ENCODE measurements around the gene PRKAR2A. TPM values are rescaled to one million over a fixed set of nuclear protein-coding genes. Genes with fewer than 3 reads are reported as not detected.

Gene PRKAR2A
- polyA plus RNA-seq, 1 donor from 2014 or later: 26.1 TPM

- TF ChIP-seq TAF1 (IDR thresholded peaks at IDR 0.05; ENCODE audit: low read depth) (no peak), EZH2 (IDR thresholded peaks at IDR 0.05; ENCODE audit: borderline replicate concordance, insufficient read depth, low read length, poor library complexity, severe bottlenecking) (no peak), POLR2AphosphoS5 (IDR thresholded peaks at IDR 0.05) (no peak), SMC3 (conservative IDR thresholded peaks at IDR 0.05; ENCODE audit: poor library complexity) (no peak), CTCF (IDR thresholded peaks at IDR 0.05; ENCODE audit: poor library complexity, severe bottlenecking) (no peak), EP300 (conservative IDR thresholded peaks at IDR 0.05; ENCODE audit: poor library complexity, severe bottlenecking) (no peak), MXI1 (conservative IDR thresholded peaks at IDR 0.05; ENCODE audit: poor library complexity, severe bottlenecking) (no peak), RAD21 (conservative IDR thresholded peaks at IDR 0.05) (no peak)
- TF ChIP-seq, protein P1, sequence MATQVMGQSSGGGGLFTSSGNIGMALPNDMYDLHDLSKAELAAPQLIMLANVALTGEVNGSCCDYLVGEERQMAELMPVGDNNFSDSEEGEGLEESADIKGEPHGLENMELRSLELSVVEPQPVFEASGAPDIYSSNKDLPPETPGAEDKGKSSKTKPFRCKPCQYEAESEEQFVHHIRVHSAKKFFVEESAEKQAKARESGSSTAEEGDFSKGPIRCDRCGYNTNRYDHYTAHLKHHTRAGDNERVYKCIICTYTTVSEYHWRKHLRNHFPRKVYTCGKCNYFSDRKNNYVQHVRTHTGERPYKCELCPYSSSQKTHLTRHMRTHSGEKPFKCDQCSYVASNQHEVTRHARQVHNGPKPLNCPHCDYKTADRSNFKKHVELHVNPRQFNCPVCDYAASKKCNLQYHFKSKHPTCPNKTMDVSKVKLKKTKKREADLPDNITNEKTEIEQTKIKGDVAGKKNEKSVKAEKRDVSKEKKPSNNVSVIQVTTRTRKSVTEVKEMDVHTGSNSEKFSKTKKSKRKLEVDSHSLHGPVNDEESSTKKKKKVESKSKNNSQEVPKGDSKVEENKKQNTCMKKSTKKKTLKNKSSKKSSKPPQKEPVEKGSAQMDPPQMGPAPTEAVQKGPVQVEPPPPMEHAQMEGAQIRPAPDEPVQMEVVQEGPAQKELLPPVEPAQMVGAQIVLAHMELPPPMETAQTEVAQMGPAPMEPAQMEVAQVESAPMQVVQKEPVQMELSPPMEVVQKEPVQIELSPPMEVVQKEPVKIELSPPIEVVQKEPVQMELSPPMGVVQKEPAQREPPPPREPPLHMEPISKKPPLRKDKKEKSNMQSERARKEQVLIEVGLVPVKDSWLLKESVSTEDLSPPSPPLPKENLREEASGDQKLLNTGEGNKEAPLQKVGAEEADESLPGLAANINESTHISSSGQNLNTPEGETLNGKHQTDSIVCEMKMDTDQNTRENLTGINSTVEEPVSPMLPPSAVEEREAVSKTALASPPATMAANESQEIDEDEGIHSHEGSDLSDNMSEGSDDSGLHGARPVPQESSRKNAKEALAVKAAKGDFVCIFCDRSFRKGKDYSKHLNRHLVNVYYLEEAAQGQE (IDR thresholded peaks at IDR 0.05; ENCODE audit: borderline replicate concordance): no peak
- no peak overlapping the region for H3K27ac ChIP-seq (ENCODE audit: low read length)
- no peaks in the 10 kb centered on the region for H3K36me3 ChIP-seq (ENCODE audit: insufficient read depth, low read length)
- H3K4me3 ChIP-seq (ENCODE audit: low read length): no peak overlapping the region
- H3F3A ChIP-seq (ENCODE audit: insufficient read depth, low read length, poor library complexity, severe bottlenecking): no peaks in the 10 kb centered on the region
- no peaks in the 10 kb centered on the region for H3K9me3 ChIP-seq (ENCODE audit: low read length)
- no peaks in the 10 kb centered on the region for H3K27me3 ChIP-seq (ENCODE audit: insufficient read depth, low read depth, low read length)
- H4K20me1 ChIP-seq (ENCODE audit: insufficient read depth): no peaks in the 10 kb centered on the region
- no peaks in the 10 kb centered on the region for H3K79me2 ChIP-seq (replicated peaks; ENCODE audit: insufficient read depth, low read length)
- H2AFZ ChIP-seq (ENCODE audit: low read depth, low read length): no peak overlapping the region
- H3K4me2 ChIP-seq (ENCODE audit: low read length): no peak overlapping the region
- H3K9me2 ChIP-seq (ENCODE audit: insufficient read depth, low read length): no peaks in the 10 kb centered on the region
- no peak overlapping the region for H3K9ac ChIP-seq (ENCODE audit: low read length)
Measured at GRCh38 chr3:48759071-48759470, 88.6 kb downstream of the PRKAR2A start.

- Histone ChIP-seq H2AFZ (ENCODE audit: low read depth, low read length) (no peak overlapping the region), H3K9ac (ENCODE audit: low read length) (no peak overlapping the region), H3K36me3 (ENCODE audit: insufficient read depth, low read length) (no peaks in the 10 kb centered on the region), H3F3A (ENCODE audit: insufficient read depth, low read length, poor library complexity, severe bottlenecking) (no peaks in the 10 kb centered on the region), H3K9me3 (ENCODE audit: low read length) (no peaks in the 10 kb centered on the region), H3K4me2 (ENCODE audit: low read length) (no peak overlapping the region), H3K27ac (ENCODE audit: low read length) (no peak overlapping the region), H3K27me3 (ENCODE audit: insufficient read depth, low read depth, low read length) (no peaks in the 10 kb centered on the region), H3K4me3 (ENCODE audit: low read length) (no peak overlapping the region), H3K9me2 (ENCODE audit: insufficient read depth, low read length) (no peaks in the 10 kb centered on the region), H3K79me2 (replicated peaks; ENCODE audit: insufficient read depth, low read length) (no peaks in the 10 kb centered on the region), H4K20me1 (ENCODE audit: insufficient read depth) (no peaks in the 10 kb centered on the region)
- TF ChIP-seq MXI1 (conservative IDR thresholded peaks at IDR 0.05; ENCODE audit: poor library complexity, severe bottlenecking): no peak
Measured at GRCh38 chr3:48756640-48757039, 91.0 kb downstream of the PRKAR2A start.

- Histone ChIP-seq H4K20me1 (ENCODE audit: insufficient read depth) (no peaks in the 10 kb centered on the region), H3K9ac (ENCODE audit: low read length) (no peak overlapping the region), H3K9me2 (ENCODE audit: insufficient read depth, low read length) (no peaks in the 10 kb centered on the region), H3K36me3 (ENCODE audit: insufficient read depth, low read length) (peaks cover 5% of the 10 kb centered on the region), H3K9me3 (ENCODE audit: low read length) (no peaks in the 10 kb centered on the region), H3K79me2 (replicated peaks; ENCODE audit: insufficient read depth, low read length) (no peaks in the 10 kb centered on the region), H2AFZ (ENCODE audit: low read depth, low read length) (no peak overlapping the region), H3K27ac (ENCODE audit: low read length) (no peak overlapping the region), H3K4me3 (ENCODE audit: low read length) (no peak overlapping the region), H3K4me2 (ENCODE audit: low read length) (no peak overlapping the region), H3F3A (ENCODE audit: insufficient read depth, low read length, poor library complexity, severe bottlenecking) (no peaks in the 10 kb centered on the region), H3K27me3 (ENCODE audit: insufficient read depth, low read depth, low read length) (no peaks in the 10 kb centered on the region)
- TF ChIP-seq, protein P1 (IDR thresholded peaks at IDR 0.05; ENCODE audit: borderline replicate concordance): no peak
- TF ChIP-seq MXI1 (conservative IDR thresholded peaks at IDR 0.05; ENCODE audit: poor library complexity, severe bottlenecking) (no peak), RAD21 (conservative IDR thresholded peaks at IDR 0.05) (no peak), POLR2AphosphoS5 (IDR thresholded peaks at IDR 0.05) (no peak), EP300 (conservative IDR thresholded peaks at IDR 0.05; ENCODE audit: poor library complexity, severe bottlenecking) (no peak), SMC3 (conservative IDR thresholded peaks at IDR 0.05; ENCODE audit: poor library complexity) (no peak)
Measured at GRCh38 chr3:48750856-48751255, 96.8 kb downstream of the PRKAR2A start.
